ENCODE measurements around the gene AWAT2.

AWAT2 gene

GRCh38 chrX:70088751-70089150, 39.0 kb upstream of the AWAT2 start:
- Histone ChIP-seq H4K20me1 (ENCODE audit: insufficient read depth, low read length) (no peaks in the 10 kb centered on the region), H3K4me3 (ENCODE audit: low read depth, low read length, poor library complexity, severe bottlenecking) (no peak overlapping the region), H3F3A (ENCODE audit: insufficient read depth, low read length) (no peaks in the 10 kb centered on the region), H3K4me2 (ENCODE audit: low read length) (no peak overlapping the region), H3K4me1 (ENCODE audit: insufficient read depth, low read length, severe bottlenecking) (no peaks in the 10 kb centered on the region), H2AFZ (ENCODE audit: low read length) (no peak overlapping the region), H3K9me2 (ENCODE audit: low read depth, low read length) (no peaks in the 10 kb centered on the region), H3K79me2 (ENCODE audit: insufficient read depth, low read length) (no peaks in the 10 kb centered on the region), H3K27me3 (ENCODE audit: insufficient read depth, low read length) (no peaks in the 10 kb centered on the region), H3K27ac (ENCODE audit: low read depth, low read length, poor library complexity, severe bottlenecking) (no peak overlapping the region), H3K9me3 (ENCODE audit: low read length) (no peaks in the 10 kb centered on the region), H3K9ac (ENCODE audit: low read length) (no peak overlapping the region), H3K36me3 (ENCODE audit: insufficient read depth, low read length) (no peaks in the 10 kb centered on the region)
- TF ChIP-seq EZH2 (IDR thresholded peaks at IDR 0.05; ENCODE audit: borderline replicate concordance, low read length) (no peak), CTCF (IDR thresholded peaks at IDR 0.05; ENCODE audit: low read length) (no peak)

GRCh38 chrX:70087857-70088630, 38.3 kb upstream of the AWAT2 start:
- H3K27me3 ChIP-seq (ENCODE audit: insufficient read depth, low read length): no peaks in the 10 kb centered on the region
- no peaks in the 10 kb centered on the region for H4K20me1 ChIP-seq (ENCODE audit: insufficient read depth, low read length)
- TF ChIP-seq EZH2 (IDR thresholded peaks at IDR 0.05; ENCODE audit: borderline replicate concordance, low read length) (no peak), CTCF (IDR thresholded peaks at IDR 0.05; ENCODE audit: low read length) (no peak)
- H3K9me2 ChIP-seq (ENCODE audit: low read depth, low read length): no peaks in the 10 kb centered on the region
- H3K79me2 ChIP-seq (ENCODE audit: insufficient read depth, low read length): no peaks in the 10 kb centered on the region
- H3K36me3 ChIP-seq (ENCODE audit: insufficient read depth, low read length): no peaks in the 10 kb centered on the region
- H3K4me3 ChIP-seq (ENCODE audit: low read depth, low read length, poor library complexity, severe bottlenecking): no peak overlapping the region
- H3K4me1 ChIP-seq (ENCODE audit: insufficient read depth, low read length, severe bottlenecking): no peaks in the 10 kb centered on the region
- H3K4me2 ChIP-seq (ENCODE audit: low read length): no peak overlapping the region
- no peaks in the 10 kb centered on the region for H3K9me3 ChIP-seq (ENCODE audit: low read length)
- H3K27ac ChIP-seq (ENCODE audit: low read depth, low read length, poor library complexity, severe bottlenecking): no peak overlapping the region
- H2AFZ ChIP-seq (ENCODE audit: low read length): no peak overlapping the region
- no peak overlapping the region for H3K9ac ChIP-seq (ENCODE audit: low read length)
- no peaks in the 10 kb centered on the region for H3F3A ChIP-seq (ENCODE audit: insufficient read depth, low read length)

- Histone ChIP-seq H3K4me3 (ENCODE audit: low read depth, low read length, poor library complexity, severe bottlenecking) (no peak overlapping the region), H3F3A (ENCODE audit: insufficient read depth, low read length) (no peaks in the 10 kb centered on the region), H3K4me1 (ENCODE audit: insufficient read depth, low read length, severe bottlenecking) (no peaks in the 10 kb centered on the region), H3K27me3 (ENCODE audit: insufficient read depth, low read length) (no peaks in the 10 kb centered on the region), H3K27ac (ENCODE audit: low read depth, low read length, poor library complexity, severe bottlenecking) (no peak overlapping the region), H3K36me3 (ENCODE audit: insufficient read depth, low read length) (no peaks in the 10 kb centered on the region), H3K9me2 (ENCODE audit: low read depth, low read length) (no peaks in the 10 kb centered on the region), H2AFZ (ENCODE audit: low read length) (no peak overlapping the region), H3K9ac (ENCODE audit: low read length) (no peak overlapping the region), H3K4me2 (ENCODE audit: low read length) (no peak overlapping the region), H4K20me1 (ENCODE audit: insufficient read depth, low read length) (no peaks in the 10 kb centered on the region), H3K9me3 (ENCODE audit: low read length) (no peaks in the 10 kb centered on the region), H3K79me2 (ENCODE audit: insufficient read depth, low read length) (no peaks in the 10 kb centered on the region)
- TF ChIP-seq CTCF (IDR thresholded peaks at IDR 0.05; ENCODE audit: low read length): no peak
Measured at GRCh38 chrX:70084592-70085240, 35.0 kb upstream of the AWAT2 start.

Measured in OCI-LY1 (cell line).